ENCODE measurements around the gene KLF1.
A peak's percentile ranks its signal among the peaks of the same experiment; 100 is the strongest.

KLF1 gene

DNA sequence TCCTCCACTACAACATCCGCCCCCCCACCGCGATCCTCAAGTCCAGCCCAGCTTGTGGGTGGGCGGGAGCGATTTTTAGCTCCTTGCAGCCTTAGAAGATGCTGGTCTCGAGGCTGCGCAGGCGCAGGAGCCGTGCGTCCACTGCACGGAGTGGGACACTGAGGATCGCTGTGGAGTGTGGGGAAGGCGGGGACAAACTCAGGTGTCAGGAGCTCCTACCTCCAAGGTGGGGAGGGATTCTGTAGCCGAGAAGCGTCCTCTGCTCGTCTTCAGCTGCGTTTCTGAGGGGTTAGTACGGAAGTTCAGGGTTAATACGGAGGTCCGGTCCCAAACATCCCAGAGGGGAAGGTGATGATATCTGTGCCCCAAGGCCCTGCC lies 52.4 kb downstream of the KLF1 start, which contains the start of gene RTBDN:
RTBDN (minus strand) TSS at position 14 of the 378 bp plus-strand sequence. CDS start 4,600 bp downstream, outside the sequence.
- no peaks in the 10 kb centered on the region for H3K36me3 ChIP-seq (ENCODE audit: low read depth)
- H3K4me1 ChIP-seq (ENCODE audit: insufficient read depth, poor library complexity, severe bottlenecking) = peaks cover 10% of the 10 kb centered on the region
- H3K27me3 ChIP-seq (ENCODE audit: insufficient read depth, poor library complexity, severe bottlenecking) = peaks cover 64% of the 10 kb centered on the region
- no peaks in the 10 kb centered on the region for H3K9me3 ChIP-seq (ENCODE audit: severe bottlenecking)
- H3K27ac ChIP-seq (ENCODE audit: poor library complexity, severe bottlenecking) = no peak within 1 kb of the TSS
- DNase-seq (ENCODE audit: low spot score) (no peak), ATAC-seq (ENCODE audit: low read depth) (no peak)
- TF ChIP-seq, protein P1, sequence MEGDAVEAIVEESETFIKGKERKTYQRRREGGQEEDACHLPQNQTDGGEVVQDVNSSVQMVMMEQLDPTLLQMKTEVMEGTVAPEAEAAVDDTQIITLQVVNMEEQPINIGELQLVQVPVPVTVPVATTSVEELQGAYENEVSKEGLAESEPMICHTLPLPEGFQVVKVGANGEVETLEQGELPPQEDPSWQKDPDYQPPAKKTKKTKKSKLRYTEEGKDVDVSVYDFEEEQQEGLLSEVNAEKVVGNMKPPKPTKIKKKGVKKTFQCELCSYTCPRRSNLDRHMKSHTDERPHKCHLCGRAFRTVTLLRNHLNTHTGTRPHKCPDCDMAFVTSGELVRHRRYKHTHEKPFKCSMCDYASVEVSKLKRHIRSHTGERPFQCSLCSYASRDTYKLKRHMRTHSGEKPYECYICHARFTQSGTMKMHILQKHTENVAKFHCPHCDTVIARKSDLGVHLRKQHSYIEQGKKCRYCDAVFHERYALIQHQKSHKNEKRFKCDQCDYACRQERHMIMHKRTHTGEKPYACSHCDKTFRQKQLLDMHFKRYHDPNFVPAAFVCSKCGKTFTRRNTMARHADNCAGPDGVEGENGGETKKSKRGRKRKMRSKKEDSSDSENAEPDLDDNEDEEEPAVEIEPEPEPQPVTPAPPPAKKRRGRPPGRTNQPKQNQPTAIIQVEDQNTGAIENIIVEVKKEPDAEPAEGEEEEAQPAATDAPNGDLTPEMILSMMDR (IDR thresholded peaks at IDR 0.05; ENCODE audit: poor library complexity, severe bottlenecking) = no peak
- H3K4me3 ChIP-seq (ENCODE audit: severe bottlenecking) = peak within 1 kb of the TSS; percentile 47
